ENCODE measurements around the gene KRTAP3-3. TPM values are rescaled to one million over a fixed set of nuclear protein-coding genes. Genes with fewer than 3 reads are reported as not detected.

KRTAP3-3 gene
- total RNA-seq (2014; rRNA removed; shearing (Covaris generic)), result not detected in 2 replicates
- not detected in 2 replicates for polyA plus RNA-seq (2016; fragmentation: Nextera tagmentation; extraction: Ambion mirVana)
- long read RNA-seq, result 0 reads

DNA sequence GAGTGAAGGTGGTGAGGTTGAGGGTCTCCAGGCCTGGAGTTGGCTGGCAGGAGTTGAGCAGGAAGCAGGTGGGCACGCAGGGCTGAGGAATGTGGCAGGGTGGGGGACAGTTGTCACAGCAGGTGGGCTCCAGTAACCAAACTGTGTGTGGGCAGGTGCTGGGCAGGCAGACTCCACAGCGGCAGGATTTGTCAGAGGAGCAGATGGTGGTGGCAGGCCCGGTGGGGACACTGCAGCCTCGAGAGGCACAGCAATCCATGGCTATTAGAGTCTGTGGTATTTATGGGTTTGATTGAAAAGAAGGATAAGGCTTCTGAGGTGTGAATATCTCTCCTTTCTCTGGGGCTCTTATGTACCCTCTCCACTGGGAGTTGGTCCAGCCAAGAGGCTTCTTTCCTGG, at the start of gene KRTAP3-3:
Gene KRTAP3-3, minus strand, starts transcription at position 326 of the 400 bp plus-strand sequence. Its CDS starts 67 bp downstream, at position 259.
- Histone ChIP-seq H3K79me2 (replicated peaks; ENCODE audit: insufficient read depth) (no peaks in the 10 kb centered on the region), H3K27ac (ENCODE audit: low read depth) (no peak within 1 kb of the TSS), H3K4me3 (no peak within 1 kb of the TSS), H3K27me3 (ENCODE audit: insufficient read depth) (no peaks in the 10 kb centered on the region), H3K36me3 (ENCODE audit: insufficient read depth) (no peaks in the 10 kb centered on the region), H3K4me2 (no peak within 1 kb of the TSS), H3F3A (replicated peaks; ENCODE audit: low read depth) (no peaks in the 10 kb centered on the region), H3K9me2 (ENCODE audit: insufficient read depth) (0 out of 2 replicates have a peak, but pooled peaks cover 4% of the 10 kb centered on the region), H4K20me1 (replicated peaks; ENCODE audit: insufficient read depth) (no peaks in the 10 kb centered on the region), H2AFZ (peak within 1 kb of the TSS; percentile 21), H3K4me1 (ENCODE audit: insufficient read depth) (no peaks in the 10 kb centered on the region)
- H3K27me3 Mint-ChIP-seq (ENCODE audit: insufficient read depth, low read depth, poor library complexity), result no peaks in the 10 kb centered on the region
- no peaks in the 10 kb centered on the region for H3K9me3 Mint-ChIP-seq
- H3K4me3 Mint-ChIP-seq, result no peak within 1 kb of the TSS
- TF ChIP-seq NANOG (IDR thresholded peaks at IDR 0.05; ENCODE audit: borderline replicate concordance) (no peak), POLR2AphosphoS5 (IDR thresholded peaks at IDR 0.05; ENCODE audit: low read depth) (no peak), EZH2 (IDR thresholded peaks at IDR 0.05; ENCODE audit: low read depth, unreplicated experiment) (no peak), STAT1 (IDR thresholded peaks at IDR 0.05; ENCODE audit: unreplicated experiment) (no peak), ZNF331 (CRISPR knock-in tag; IDR thresholded peaks at IDR 0.05; ENCODE audit: low read depth) (no peak), JUNB (IDR thresholded peaks at IDR 0.05; ENCODE audit: unreplicated experiment) (no peak)
- TF ChIP-seq, protein P1, sequence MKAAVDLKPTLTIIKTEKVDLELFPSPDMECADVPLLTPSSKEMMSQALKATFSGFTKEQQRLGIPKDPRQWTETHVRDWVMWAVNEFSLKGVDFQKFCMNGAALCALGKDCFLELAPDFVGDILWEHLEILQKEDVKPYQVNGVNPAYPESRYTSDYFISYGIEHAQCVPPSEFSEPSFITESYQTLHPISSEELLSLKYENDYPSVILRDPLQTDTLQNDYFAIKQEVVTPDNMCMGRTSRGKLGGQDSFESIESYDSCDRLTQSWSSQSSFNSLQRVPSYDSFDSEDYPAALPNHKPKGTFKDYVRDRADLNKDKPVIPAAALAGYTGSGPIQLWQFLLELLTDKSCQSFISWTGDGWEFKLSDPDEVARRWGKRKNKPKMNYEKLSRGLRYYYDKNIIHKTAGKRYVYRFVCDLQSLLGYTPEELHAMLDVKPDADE (IDR thresholded peaks at IDR 0.05), result no peak
- TF ChIP-seq, protein P2, sequence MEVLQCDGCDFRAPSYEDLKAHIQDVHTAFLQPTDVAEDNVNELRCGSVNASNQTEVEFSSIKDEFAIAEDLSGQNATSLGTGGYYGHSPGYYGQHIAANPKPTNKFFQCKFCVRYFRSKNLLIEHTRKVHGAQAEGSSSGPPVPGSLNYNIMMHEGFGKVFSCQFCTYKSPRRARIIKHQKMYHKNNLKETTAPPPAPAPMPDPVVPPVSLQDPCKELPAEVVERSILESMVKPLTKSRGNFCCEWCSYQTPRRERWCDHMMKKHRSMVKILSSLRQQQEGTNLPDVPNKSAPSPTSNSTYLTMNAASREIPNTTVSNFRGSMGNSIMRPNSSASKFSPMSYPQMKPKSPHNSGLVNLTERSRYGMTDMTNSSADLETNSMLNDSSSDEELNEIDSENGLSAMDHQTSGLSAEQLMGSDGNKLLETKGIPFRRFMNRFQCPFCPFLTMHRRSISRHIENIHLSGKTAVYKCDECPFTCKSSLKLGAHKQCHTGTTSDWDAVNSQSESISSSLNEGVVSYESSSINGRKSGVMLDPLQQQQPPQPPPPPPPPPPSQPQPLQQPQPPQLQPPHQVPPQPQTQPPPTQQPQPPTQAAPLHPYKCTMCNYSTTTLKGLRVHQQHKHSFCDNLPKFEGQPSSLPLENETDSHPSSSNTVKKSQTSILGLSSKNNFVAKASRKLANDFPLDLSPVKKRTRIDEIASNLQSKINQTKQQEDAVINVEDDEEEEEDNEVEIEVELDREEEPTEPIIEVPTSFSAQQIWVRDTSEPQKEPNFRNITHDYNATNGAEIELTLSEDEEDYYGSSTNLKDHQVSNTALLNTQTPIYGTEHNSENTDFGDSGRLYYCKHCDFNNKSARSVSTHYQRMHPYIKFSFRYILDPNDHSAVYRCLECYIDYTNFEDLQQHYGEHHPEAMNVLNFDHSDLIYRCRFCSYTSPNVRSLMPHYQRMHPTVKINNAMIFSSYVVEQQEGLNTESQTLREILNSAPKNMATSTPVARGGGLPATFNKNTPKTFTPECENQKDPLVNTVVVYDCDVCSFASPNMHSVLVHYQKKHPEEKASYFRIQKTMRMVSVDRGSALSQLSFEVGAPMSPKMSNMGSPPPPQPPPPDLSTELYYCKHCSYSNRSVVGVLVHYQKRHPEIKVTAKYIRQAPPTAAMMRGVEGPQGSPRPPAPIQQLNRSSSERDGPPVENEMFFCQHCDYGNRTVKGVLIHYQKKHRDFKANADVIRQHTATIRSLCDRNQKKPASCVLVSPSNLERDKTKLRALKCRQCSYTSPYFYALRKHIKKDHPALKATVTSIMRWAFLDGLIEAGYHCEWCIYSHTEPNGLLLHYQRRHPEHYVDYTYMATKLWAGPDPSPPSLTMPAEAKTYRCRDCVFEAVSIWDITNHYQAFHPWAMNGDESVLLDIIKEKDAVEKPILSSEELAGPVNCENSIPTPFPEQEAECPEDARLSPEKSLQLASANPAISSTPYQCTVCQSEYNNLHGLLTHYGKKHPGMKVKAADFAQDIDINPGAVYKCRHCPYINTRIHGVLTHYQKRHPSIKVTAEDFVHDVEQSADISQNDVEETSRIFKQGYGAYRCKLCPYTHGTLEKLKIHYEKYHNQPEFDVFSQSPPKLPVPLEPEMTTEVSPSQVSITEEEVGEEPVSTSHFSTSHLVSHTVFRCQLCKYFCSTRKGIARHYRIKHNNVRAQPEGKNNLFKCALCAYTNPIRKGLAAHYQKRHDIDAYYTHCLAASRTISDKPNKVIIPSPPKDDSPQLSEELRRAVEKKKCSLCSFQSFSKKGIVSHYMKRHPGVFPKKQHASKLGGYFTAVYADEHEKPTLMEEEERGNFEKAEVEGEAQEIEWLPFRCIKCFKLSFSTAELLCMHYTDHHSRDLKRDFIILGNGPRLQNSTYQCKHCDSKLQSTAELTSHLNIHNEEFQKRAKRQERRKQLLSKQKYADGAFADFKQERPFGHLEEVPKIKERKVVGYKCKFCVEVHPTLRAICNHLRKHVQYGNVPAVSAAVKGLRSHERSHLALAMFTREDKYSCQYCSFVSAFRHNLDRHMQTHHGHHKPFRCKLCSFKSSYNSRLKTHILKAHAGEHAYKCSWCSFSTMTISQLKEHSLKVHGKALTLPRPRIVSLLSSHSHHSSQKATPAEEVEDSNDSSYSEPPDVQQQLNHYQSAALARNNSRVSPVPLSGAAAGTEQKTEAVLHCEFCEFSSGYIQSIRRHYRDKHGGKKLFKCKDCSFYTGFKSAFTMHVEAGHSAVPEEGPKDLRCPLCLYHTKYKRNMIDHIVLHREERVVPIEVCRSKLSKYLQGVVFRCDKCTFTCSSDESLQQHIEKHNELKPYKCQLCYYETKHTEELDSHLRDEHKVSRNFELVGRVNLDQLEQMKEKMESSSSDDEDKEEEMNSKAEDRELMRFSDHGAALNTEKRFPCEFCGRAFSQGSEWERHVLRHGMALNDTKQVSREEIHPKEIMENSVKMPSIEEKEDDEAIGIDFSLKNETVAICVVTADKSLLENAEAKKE (CRISPR knock-in tag; IDR thresholded peaks at IDR 0.05), result no peak
- H3K27ac Mint-ChIP-seq, result no peak within 1 kb of the TSS
- DNase-seq (ENCODE audit: low spot score) (no peak), ATAC-seq (no peak)
- no peaks in the 10 kb centered on the region for H3K36me3 Mint-ChIP-seq (ENCODE audit: low read depth)
- peaks cover 4% of the 10 kb centered on the region; the same call in 2 of the 3 replicates for H3K4me1 Mint-ChIP-seq
